KOPT-K1 (cell line): ENCODE data around the gene BACH2.

ENCODE experiments used
- H3K27ac ChIP-seq: fragments of 200-600 bp; sonication (generic); 2 replicates; pipeline ENCODE4 v1.5.1; 2016; ENCODE audit warnings: antibody characterized with exemption, mild to moderate bottlenecking, low read depth, low read length; ENCODE audit not compliant: poor library complexity, severe bottlenecking
- H3K36me3 ChIP-seq: fragments of 200-600 bp; sonication (generic); 2 replicates; pipeline ENCODE4 v1.5.1; 2017; ENCODE audit warnings: antibody characterized with exemption, mild to moderate bottlenecking, low read length, moderate library complexity; ENCODE audit not compliant: insufficient read depth
- H3K9me3 ChIP-seq: fragments of 200-600 bp; sonication (generic); 2 replicates; pipeline ENCODE4 v1.5.1; 2017; ENCODE audit warnings: antibody characterized with exemption, low read length, mild to moderate bottlenecking; ENCODE audit not compliant: insufficient read depth, poor library complexity, severe bottlenecking

The BACH2 gene

GRCh38 chr6:90249034-90249433, 47.6 kb downstream of the BACH2 start:
- Histone ChIP-seq H3K27ac (no peak overlapping the region), H3K9me3 (no peaks in the 10 kb centered on the region), H3K36me3 (no peaks in the 10 kb centered on the region)

GRCh38 chr6:90247262-90247661, 49.4 kb downstream of the BACH2 start:
- no peaks in the 10 kb centered on the region for H3K36me3 ChIP-seq
- no peak overlapping the region for H3K27ac ChIP-seq
- H3K9me3 ChIP-seq, result no peaks in the 10 kb centered on the region

- H3K36me3 ChIP-seq, result no peaks in the 10 kb centered on the region
- no peaks in the 10 kb centered on the region for H3K9me3 ChIP-seq
- H3K27ac ChIP-seq, result peak overlapping the region; percentile 3
Measured at GRCh38 chr6:90241229-90241880, 55.3 kb downstream of the BACH2 start.

GRCh38 chr6:90238496-90239266, 58.0 kb downstream of the BACH2 start:
- no peaks in the 10 kb centered on the region for H3K9me3 ChIP-seq
- peak overlapping the region; percentile 48 for H3K27ac ChIP-seq
- no peaks in the 10 kb centered on the region for H3K36me3 ChIP-seq

- H3K9me3 ChIP-seq, result no peaks in the 10 kb centered on the region
- H3K36me3 ChIP-seq, result no peaks in the 10 kb centered on the region
- peak overlapping the region; percentile 2 for H3K27ac ChIP-seq
Measured at GRCh38 chr6:90237350-90237990, 59.2 kb downstream of the BACH2 start.

GRCh38 chr6:90233994-90234393, 62.6 kb downstream of the BACH2 start:
- no peaks in the 10 kb centered on the region for H3K9me3 ChIP-seq
- H3K36me3 ChIP-seq, result no peaks in the 10 kb centered on the region
- H3K27ac ChIP-seq, result peak overlapping the region; percentile 69

- H3K36me3 ChIP-seq, result no peaks in the 10 kb centered on the region
- H3K9me3 ChIP-seq, result no peaks in the 10 kb centered on the region
- H3K27ac ChIP-seq, result peak overlapping the region; percentile 69
Measured at GRCh38 chr6:90233213-90233612, 63.4 kb downstream of the BACH2 start.

- Histone ChIP-seq H3K36me3 (no peaks in the 10 kb centered on the region), H3K27ac (no peak overlapping the region), H3K9me3 (no peaks in the 10 kb centered on the region)
Measured at GRCh38 chr6:90231798-90232197, 64.8 kb downstream of the BACH2 start.

- Histone ChIP-seq H3K36me3 (no peaks in the 10 kb centered on the region), H3K27ac (no peak overlapping the region), H3K9me3 (no peaks in the 10 kb centered on the region)
Measured at GRCh38 chr6:90231308-90231707, 65.3 kb downstream of the BACH2 start.

- no peaks in the 10 kb centered on the region for H3K36me3 ChIP-seq
Measured at GRCh38 chr6:90230548-90231215, 66.0 kb downstream of the BACH2 start.

GRCh38 chr6:90229331-90230010, 67.2 kb downstream of the BACH2 start:
- Histone ChIP-seq H3K27ac (no peak overlapping the region), H3K9me3 (no peaks in the 10 kb centered on the region), H3K36me3 (no peaks in the 10 kb centered on the region)

More at GRCh38 chr6:90230548-90231215, 66.0 kb downstream of the BACH2 start:
- H3K9me3 ChIP-seq, result no peaks in the 10 kb centered on the region
- peak overlapping the region; percentile 8 for H3K27ac ChIP-seq

GRCh38 chr6:90227673-90228072, 69.0 kb downstream of the BACH2 start:
- no peak overlapping the region for H3K27ac ChIP-seq
- H3K9me3 ChIP-seq, result peaks cover 13% of the 10 kb centered on the region
- no peaks in the 10 kb centered on the region for H3K36me3 ChIP-seq

- peaks cover 15% of the 10 kb centered on the region for H3K9me3 ChIP-seq
- H3K27ac ChIP-seq, result no peak overlapping the region
- no peaks in the 10 kb centered on the region for H3K36me3 ChIP-seq
Measured at GRCh38 chr6:90227213-90227612, 69.4 kb downstream of the BACH2 start.

GRCh38 chr6:90226257-90226656, 70.4 kb downstream of the BACH2 start:
- H3K27ac ChIP-seq, result no peak overlapping the region
- peaks cover 15% of the 10 kb centered on the region for H3K9me3 ChIP-seq
- H3K36me3 ChIP-seq, result no peaks in the 10 kb centered on the region
